Colonic mucosa (tissue), 4 donors: ENCODE measurements around the gene SF3B1. TPM values are rescaled to one million over a fixed set of nuclear protein-coding genes. Genes with fewer than 3 reads are reported as not detected.

Experiments used
- DNase-seq: peaks from one replicate; pipeline ENCODE4 v3.0.0-alpha.2; 2020
- H3K27ac ChIP-seq: fragments of 200-600 bp; one replicate; pipeline ENCODE4 v1.8.0; 2021
- H3K27me3 ChIP-seq: fragments of 200-600 bp; one replicate; pipeline ENCODE4 v1.8.0; 2021
- H3K36me3 ChIP-seq: fragments of 200-600 bp; one replicate; pipeline ENCODE4 v1.8.0; 2021
- H3K4me1 ChIP-seq: fragments of 200-600 bp; one replicate; pipeline ENCODE4 v1.8.0; 2021; ENCODE audit warnings: mild to moderate bottlenecking
- H3K4me3 ChIP-seq: fragments of 200-600 bp; one replicate; pipeline ENCODE4 v1.8.0; 2021
- H3K9ac ChIP-seq, 2 donors: one replicate each; pipeline ENCODE4 v1.7.0; 2013; ENCODE audit warnings: control low read depth in 2 of 2, low read depth in 2 of 2, low read length in 2 of 2
- H3K9me3 ChIP-seq: fragments of 200-600 bp; one replicate; pipeline ENCODE4 v1.8.0; 2021
- CTCF ChIP-seq: fragments of 200-600 bp; IDR thresholded peaks from one replicate; pipeline ENCODE4 v1.8.0; 2022; ENCODE audit warnings: antibody characterized with exemption, mild to moderate bottlenecking
- intact Hi-C: fragments of 100-400 bp; cut with DNase I; formaldehyde crosslinking; loops from one replicate; pipeline ENCODE4 v1.14.1; 2022
- total RNA-seq, 2 donors: library from RNA; stranded (reverse); fragmentation: NEBNext Ultra II Directional in 1 of 2; extraction: Animal tissue kit (Norgen Biotek cat#: 25700) in 1 of 2; gene quantifications; one replicate each; pipeline ENCODE4 v1.2.1, GENCODE V29; 2021
- donor health status: healthy.
- donor health status: DM: no; HTN: no; CAD: no.
- donor health status: DM: no; HTN: no; CAD: no.

SF3B1 gene
- total RNA-seq, 2 donors from 2014 or later, result 186 to 242 TPM

DNA sequence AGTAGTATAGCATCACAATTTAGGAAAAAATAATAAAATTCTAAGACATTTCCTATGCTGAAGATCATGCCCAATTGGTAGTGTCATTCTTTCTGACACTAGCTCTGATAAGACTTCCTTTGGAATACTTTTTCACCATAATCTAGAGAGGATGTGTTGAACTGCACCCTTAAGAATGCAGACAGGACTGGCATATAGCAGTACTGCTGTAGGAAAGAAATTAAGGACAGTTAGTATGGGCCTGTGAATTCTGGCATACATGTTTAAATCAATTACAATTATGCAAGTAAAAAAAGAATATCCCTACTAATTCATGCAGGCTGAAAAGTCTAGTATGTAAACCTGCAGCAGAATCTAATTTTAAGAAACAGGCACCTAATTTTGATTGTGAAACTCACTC lies 15.4 kb downstream of the SF3B1 start:
- intact Hi-C loops, result no loop called here
- H3K4me3 ChIP-seq, result no peak overlapping the region
- no peaks in the 10 kb centered on the region for H3K4me1 ChIP-seq
- peaks cover 26% of the 10 kb centered on the region for H3K36me3 ChIP-seq
- H3K9ac ChIP-seq, result no peak overlapping the region
- H3K27me3 ChIP-seq, result no peaks in the 10 kb centered on the region
- no peak overlapping the region for H3K27ac ChIP-seq
- no peak for DNase-seq
- no peak for TF ChIP-seq CTCF
- H3K9me3 ChIP-seq, result no peaks in the 10 kb centered on the region

- TF ChIP-seq CTCF, result no peak
- H3K36me3 ChIP-seq, result peaks cover 33% of the 10 kb centered on the region
- intact Hi-C loops, result no loop called here
Measured at GRCh38 chr2:197416268-197416667, 18.6 kb downstream of the SF3B1 start.

DNA sequence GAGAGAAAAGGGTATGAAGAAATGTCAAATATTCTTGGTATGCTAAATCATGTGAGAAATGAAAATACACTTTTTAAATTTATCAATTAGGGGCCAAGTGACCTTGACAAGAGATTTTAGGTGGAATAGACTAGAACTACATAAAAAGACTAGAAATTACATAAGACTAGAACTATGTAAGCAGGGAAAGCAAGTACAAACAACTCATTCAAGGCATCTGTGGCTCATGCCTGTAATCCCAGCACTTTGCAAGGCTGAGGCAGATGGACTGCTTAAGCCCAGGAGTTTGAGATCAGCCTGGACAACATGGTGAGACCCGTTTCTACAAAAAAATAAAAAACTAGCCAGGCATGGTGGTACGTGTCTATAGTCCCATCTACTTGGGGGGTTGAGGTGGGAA lies 20.3 kb downstream of the SF3B1 start:
- intact Hi-C loops, result loop anchor here (5.0 kb wide), 1 partner anchor 73 kb away; no protein-coding TSS in a partner anchor
- H3K9me3 ChIP-seq, result no peaks in the 10 kb centered on the region
- H3K9ac ChIP-seq, result no peak overlapping the region
- TF ChIP-seq CTCF, result no peak
- no peak overlapping the region for H3K4me3 ChIP-seq
- H3K27me3 ChIP-seq, result no peaks in the 10 kb centered on the region
- H3K4me1 ChIP-seq, result no peaks in the 10 kb centered on the region
- H3K27ac ChIP-seq, result no peak overlapping the region
- DNase-seq, result no peak
- H3K36me3 ChIP-seq, result peaks cover 33% of the 10 kb centered on the region

More at GRCh38 chr2:197416268-197416667, 18.6 kb downstream of the SF3B1 start:
- DNase-seq, result no peak
- Histone ChIP-seq H3K4me1 (no peaks in the 10 kb centered on the region), H3K27me3 (no peaks in the 10 kb centered on the region), H3K9me3 (no peaks in the 10 kb centered on the region), H3K27ac (no peak overlapping the region), H3K4me3 (no peak overlapping the region), H3K9ac (no peak overlapping the region)

GRCh38 chr2:197414039-197414438 lies 20.8 kb downstream of the SF3B1 start:
- Histone ChIP-seq H3K9me3 (no peaks in the 10 kb centered on the region), H3K9ac (no peak overlapping the region), H3K27ac (no peak overlapping the region), H3K4me3 (no peak overlapping the region), H3K4me1 (no peaks in the 10 kb centered on the region), H3K27me3 (no peaks in the 10 kb centered on the region), H3K36me3 (peaks cover 33% of the 10 kb centered on the region)
- intact Hi-C loops, result loop anchor here (5.0 kb wide), 1 partner anchor 73 kb away; no protein-coding TSS in a partner anchor
- no peak for DNase-seq
- no peak for TF ChIP-seq CTCF

GRCh38 chr2:197405582-197405981 lies 29.2 kb downstream of the SF3B1 start:
- DNase-seq, result no peak
- Histone ChIP-seq H3K9ac (no peak overlapping the region), H3K36me3 (peaks cover 12% of the 10 kb centered on the region), H3K9me3 (no peaks in the 10 kb centered on the region), H3K4me1 (no peaks in the 10 kb centered on the region), H3K4me3 (no peak overlapping the region), H3K27me3 (no peaks in the 10 kb centered on the region), H3K27ac (no peak overlapping the region)
- TF ChIP-seq CTCF, result no peak
- intact Hi-C loops, result loop anchor here (10.0 kb wide), 1 partner anchor 631 kb away; no protein-coding TSS in a partner anchor
